CD4-positive, alpha-beta T cell treated with Interferon gamma for 1 hour (primary cell): Measurements from ENCODE around the gene FEM1A.
"Not testable (repeated sequence)": the region's sequence is repeated elsewhere in the genome, so short reads cannot be mapped to it uniquely, and the experiment has no call there.

Source experiments
- DNase-seq: peaks from one replicate; pipeline ENCODE4 v3.0.0-alpha.2; 2020

FEM1A gene

DNA sequence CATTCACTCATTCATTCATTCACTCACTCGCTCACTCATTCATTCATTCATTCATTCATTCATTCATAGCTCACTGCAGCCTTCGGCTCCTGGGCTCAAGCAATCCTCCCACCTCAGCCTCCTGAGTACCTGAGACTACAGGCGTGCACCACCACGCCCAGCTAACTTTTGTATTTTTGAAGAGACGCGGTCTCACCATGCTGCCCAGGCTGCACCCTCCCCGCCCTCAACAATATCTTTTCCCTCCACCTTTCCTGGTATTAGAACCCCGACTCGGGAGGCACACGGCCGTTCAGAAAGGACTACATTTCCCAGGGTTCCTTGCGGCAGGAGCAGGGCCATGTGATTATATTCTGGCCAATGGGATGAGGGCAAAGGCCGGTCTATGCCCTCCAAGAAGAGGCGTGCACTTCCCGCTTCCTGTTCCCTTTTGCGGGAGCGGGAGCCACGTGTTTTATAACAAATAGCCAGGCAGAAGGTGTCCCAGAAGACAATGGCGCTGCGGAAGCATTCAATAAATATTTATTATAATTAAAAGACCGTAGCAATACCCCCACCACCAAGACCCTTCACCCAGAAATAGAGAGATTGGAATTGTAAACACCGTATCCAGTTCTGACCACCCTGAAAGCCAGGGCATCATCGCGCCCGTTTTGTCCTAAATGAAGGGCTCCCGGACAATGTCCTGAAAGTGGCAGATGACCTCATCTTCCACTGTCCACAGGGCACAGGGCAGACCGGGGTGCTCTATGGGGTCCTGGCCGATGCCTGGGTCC, 24.1 kb downstream of the FEM1A start:
- peak; percentile 83 for DNase-seq

DNA sequence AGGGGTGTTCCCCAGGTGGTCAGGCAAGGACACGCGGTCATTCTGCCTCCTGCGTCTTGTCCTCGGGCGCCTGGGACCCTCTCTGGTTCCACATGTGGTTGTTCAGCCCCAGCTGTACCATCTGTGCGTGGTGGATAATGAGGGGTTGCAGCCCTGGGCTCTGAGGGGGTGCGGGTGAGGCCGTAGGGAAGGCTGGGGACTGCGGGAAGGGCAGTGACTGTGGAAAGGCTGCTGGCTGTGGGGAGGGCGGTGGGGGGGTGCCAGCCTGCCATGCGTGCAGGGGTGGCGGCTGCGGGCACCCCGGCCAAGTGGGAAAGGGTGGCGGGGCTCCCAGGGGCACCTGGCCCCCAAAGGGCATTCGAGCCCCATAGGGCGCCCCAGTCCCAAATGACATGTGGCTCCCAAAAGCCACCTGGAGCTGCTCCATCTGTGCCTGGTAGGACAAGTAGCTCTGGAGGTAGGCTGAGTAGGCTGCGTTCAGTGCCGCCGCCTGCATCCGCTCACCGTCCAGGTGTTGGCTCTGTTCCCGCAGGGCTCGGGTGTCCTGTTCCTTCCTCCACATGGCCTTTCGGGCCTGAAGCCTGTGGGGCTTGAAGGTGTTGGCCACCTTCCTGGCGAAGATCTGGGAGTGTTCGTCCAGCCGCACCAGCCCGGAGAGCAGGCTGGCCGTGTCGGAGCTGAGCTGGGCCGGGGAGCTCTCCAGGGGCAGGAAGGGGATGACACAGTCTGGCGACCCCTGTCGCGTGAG, 24.8 kb downstream of the FEM1A start:
- DNase-seq, result no peak

DNA sequence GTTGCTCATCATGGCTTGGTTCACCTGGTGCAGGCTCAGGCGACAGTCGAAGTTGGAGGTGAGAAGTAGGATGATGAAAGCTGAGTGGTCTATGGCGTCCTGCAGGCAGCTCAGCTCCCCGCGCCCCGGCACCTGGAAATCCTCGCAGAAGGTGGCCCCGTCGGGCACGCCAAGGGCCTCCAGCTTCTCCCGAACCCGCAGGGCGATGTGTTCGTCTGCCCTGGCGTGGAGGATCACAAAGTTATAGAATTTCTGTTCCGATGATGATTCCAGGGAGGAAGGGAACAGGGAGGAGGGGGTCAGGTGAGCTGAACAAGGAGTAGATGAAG, 25.4 kb downstream of the FEM1A start:
- no peak for DNase-seq

DNA sequence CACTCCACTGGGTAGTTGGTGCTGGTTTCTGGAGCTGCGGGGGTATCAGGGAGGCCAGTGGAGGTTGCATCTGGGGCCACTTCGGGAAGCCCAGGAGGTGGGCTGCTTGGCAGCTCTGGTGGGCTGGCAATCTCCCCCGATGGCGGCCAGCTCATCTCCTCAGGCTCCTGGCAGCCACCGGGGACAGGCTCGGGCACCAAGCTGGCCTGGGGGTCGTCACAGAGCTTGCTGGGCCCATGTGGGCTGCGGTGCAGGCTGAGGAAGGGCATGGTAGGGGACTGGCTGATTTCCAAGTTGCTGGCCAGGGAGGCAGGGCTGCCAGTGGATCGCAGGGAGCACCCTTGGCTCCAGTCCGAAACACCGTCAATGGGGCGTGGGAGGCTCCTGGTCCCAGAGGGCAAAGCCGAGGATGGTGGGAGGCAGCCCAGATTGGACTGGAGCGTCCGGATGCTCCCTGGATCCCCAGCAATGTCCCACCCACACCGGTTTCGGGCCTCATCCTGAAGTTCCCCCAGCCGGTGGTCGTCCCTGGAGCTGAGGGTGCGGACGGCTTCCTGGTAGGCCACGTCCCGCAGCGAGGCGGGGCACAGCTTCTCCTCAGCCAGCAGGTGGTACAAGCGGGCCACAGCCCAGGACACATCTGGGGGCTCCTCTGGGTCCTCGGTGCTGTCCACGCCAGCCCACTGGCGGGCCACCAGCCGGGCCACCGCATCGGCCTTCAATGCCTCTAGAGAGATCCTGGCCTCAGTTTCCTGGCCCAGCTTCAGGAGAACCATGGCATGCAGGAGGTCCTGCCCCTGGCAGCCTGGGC, 26.1 kb downstream of the FEM1A start:
- no peak for DNase-seq

DNA sequence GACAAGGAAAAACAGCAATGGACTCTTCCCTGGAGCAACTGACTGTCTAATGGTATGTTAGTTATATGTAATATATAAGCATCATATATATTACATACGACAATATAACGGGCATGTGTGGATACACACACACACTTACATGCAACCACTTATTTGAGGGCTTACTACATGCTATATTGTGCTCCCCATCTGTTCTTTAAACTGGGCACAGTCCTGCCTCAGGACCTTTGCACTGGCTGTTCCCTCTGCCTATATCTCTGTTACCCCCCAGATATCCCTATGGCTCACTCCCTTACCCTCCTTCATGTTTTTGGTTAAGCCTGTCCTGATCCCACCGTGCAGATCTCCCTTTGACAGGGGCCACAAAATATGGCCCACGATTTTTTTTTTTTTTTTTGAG, 29.7 kb downstream of the FEM1A start:
- DNase-seq, result no peak

DNA sequence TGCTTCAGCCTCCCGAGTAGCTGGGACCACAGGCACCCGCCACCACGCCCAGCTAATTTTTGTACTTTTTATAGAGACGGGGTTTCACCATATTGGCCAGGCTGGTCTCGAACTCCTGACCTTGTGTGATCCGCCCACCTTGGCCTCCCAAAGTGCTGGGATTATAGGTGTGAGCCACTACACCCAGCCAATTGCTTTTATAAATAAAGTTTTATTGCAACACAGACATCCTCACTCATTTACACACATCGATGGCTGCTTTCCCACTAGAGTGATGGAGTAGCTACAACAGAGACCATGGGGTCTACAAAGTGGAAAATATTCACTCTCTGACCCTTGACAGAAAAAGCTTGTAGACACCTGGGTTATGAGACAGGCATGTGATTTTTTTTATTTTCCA, 30.8 kb downstream of the FEM1A start:
- DNase-seq, result not testable (repeated sequence)

DNA sequence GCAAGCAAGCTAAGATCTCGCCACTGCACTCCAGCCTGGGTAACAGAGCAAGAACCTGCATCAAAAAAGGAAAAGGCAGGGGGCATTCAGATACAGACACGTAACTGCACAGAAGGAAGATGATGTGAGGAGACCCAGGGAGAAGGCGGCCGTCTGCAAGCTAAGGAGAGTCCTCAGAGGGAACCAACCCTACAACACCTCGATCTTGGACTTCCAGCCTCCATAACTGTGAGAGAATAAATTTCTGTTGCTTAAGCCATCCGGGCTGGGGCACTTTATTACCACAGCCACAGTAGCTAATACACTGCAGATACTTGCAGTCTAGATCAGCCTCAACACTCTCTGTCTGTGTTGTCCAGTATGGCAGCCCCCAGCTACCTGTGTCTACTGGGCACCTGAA, 32.0 kb downstream of the FEM1A start:
- no peak for DNase-seq

DNA sequence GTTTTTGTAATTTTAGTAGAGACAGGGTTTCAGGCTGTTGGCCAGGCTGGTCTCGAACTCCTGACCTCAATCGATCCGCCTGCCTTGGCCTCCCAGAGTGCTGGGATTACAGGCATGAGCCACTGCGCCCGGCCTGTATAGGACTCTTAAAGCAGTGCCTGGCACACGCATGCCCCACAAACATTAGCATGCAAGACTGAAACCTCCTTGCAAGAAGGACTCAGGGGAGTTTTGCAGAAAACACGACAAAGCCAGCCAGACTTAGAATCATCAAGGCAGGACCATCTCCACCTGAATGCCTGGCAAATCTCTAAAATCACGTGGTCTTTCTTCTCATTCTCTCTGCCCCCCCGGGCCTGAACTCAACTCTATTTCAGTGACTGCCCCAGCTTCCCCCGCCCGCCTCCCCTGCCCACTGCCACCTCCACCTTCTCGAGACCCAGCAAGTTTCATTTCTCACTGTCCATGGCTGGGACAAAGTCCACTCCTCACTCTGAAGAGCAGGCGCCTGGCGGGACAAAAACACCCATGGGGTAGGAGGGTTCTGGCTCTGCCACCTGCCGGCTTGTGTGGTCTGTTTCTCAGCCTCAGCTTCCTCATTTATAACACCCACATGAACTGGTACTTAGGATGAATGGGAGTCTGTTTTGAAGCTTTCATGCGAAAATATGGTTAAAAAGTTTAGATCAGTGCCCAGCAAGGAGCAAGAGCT, 37.6 kb downstream of the FEM1A start:
- DNase-seq, result no peak

DNA sequence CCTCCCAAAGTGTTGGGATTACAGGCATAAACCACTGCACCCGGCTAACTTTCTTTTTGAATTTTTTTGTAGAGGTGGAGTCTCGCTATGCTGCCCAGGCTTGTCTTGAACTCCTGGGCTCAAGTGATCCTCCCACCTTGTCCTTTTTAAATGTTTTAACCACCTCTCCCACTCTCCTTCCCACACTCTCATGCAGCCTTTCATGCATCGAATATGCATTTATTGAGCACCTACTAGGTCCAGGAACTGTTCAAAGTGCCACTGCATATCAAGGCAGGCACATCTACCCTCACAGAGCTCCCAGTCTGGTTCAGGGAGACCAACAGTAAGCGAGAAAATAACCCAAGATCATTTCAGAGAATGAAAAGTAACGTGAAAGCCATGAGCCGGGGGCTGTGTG, 38.8 kb downstream of the FEM1A start:
- no peak for DNase-seq

DNA sequence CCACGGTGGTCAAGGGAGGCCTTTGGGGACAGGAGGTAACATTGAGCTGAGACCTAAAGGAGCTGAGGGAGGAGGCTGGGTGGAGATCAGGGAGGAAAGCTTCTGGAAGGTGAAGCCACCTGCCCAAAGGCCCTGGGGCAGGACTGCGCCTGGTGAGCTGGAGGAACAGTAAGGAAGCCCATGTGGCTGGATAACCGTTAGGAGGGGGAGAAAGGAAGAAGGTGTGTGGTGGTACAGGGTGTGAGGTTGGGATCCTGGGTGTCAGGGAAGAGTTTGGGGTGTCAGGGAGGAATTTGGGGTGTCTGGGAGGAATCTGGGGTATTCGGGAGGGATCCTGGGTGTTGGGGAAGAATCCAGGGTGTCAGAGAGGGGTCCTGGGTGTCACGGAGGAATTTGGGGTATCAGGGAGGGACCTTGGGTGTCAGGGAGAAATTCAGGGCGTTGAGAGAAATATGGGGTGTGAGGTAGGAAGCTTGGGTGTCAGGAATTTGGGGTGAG, 39.3 kb downstream of the FEM1A start:
- no peak for DNase-seq

GRCh38 chr19:4831304-4831978, 39.9 kb downstream of the FEM1A start, which contains the start of gene TICAM1:
TICAM1 (minus strand) TSS chr19:4831712; CDS start chr19:4818377, 13,335 bp downstream.
- DNase-seq, result peak; percentile 89

DNA sequence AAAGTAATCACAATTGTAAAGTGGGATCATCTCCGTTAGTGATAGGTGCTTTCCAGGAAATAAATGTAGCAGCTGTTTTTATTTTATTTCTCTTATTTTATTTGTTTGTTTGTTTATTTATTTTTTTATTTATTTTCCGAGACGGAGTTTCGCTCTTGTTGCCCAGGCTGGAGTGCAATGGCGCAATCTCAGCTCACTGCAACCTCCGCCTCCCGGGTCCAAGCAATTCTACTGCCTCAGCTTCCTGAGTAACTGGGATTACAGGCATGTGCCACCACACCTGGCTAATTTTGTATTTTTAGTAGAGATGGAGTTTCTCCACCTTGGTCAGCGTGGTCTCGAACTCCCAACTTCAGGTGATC, 40.4 kb downstream of the FEM1A start:
- DNase-seq, result not testable (repeated sequence)

- no peak for DNase-seq
These were observed 41.2 kb downstream of the FEM1A start for GRCh38 chr19:4832776-4833175.

DNA sequence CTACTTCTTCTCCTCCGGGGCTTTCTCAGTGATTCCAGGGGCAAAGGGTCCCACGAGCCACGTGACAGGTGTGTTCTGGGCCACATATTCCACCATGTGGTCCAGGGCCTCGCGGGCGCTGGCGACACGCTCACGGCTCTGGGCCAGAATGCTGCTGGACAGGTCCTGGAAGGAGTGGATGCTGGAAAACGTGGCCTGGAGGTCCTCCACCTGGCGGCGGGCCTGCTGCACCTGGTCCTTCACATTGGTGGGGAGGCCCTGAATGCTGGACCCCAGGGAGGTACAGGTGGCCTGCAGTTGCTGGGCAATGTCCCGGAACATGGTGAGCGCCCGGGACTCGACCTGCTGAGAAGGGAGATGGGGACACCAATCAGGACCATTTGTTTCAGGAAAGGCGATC, 47.7 kb downstream of the FEM1A start:
- DNase-seq, result no peak

GRCh38 chr19:4843647-4843965, 52.1 kb downstream of the FEM1A start:
- no peak for DNase-seq

DNA sequence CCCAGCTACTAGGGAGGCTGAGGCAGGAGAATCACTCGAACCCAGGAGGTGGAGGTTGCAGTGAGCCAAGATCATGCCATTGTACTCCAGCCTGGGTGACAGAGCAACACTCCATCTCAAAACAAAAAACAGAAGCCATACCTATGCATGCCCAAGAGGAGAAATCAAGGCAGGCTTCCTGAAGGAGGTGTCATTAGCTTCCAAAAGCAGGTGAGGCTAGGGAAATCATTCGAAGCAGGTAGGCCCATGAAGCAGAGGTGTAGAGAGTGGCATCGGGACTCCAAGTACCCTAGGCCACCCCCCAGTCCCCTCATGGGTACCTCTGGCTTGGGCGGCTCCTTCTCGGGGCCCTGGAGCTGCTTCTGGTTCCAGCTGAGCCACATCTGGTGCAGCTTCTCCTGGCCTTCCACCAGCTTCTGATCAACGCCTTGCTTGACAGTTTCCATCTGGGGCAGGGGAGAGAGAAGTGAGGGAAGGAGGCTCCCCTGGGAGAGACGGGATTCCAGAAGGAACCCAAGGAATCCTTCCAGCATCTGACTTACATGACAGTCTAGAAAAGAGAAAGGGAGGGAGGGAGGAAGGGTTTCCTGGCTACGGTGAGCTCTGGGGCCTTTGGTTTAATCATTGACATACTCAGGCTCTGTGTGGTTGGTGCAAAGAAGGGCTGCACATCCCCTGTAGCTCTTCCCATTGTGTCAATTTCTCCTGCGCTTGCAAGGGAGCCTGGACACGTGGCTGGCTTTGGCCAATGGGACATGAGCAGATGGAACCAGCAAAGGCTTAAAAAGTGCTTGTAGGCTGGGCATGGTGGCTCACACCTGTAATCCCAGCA, 53.0 kb downstream of the FEM1A start:
- no peak for DNase-seq

DNA sequence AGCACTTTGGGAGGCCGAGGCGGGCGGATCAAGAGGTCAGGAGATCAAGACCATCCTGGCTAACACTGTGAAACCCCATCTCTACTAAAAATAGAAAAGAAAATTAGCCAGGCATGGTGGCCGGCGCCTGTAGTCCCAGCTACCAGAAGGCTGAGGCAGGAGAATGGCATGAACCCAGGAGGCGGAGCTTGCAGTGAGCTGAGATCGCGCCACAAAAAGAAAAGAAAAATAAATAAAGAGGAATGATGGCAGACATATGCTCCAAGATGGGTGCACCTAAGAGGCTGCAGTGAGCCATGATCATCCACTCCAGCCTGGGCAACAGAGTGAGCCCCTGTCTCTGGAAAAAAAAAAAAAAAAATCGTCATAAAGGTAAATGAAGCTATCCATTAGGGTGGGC, 54.4 kb downstream of the FEM1A start:
- DNase-seq, result not testable (repeated sequence)

- no peak for DNase-seq
These were observed 55.8 kb downstream of the FEM1A start for GRCh38 chr19:4847190-4847973.

DNA sequence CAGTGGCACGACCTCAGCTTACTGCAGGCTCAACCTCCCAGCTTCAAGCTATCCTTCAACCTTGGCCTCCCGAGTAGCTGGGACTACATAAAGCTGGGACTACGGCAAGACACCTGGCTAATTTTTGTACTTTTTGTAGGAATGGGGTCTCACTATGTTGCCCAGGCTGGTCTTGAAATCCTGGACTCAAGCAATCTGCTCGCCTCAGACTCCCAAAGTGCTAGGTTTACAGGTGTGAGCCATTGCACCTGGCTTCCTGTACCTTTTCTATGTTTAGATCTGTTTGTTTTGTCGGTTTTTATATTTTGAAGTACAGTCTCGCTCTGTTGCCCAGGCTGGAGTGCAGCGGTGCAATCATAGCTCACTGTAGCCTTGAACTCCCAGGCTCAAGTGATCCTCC, 57.5 kb downstream of the FEM1A start:
- DNase-seq, result no peak
